ENCODE measurements around the gene MRPS14.

GRCh38 chr1:175037416-175037815 is 14.2 kb upstream of the MRPS14 start:
- TF ChIP-seq CTCF (IDR thresholded peaks at IDR 0.05) (no peak), POLR2A (IDR thresholded peaks at IDR 0.05) (no peak)
